GM06990 (cell line): ENCODE results near the gene CRACDL.

Experiments
- DNase-seq: peaks from one replicate; pipeline ENCODE4 v3.0.0-alpha.2; 2011; ENCODE audit not compliant: insufficient read length; ENCODE audit errors: extremely low read depth
- H3K27me3 ChIP-seq: replicated peaks from 2 replicates; pipeline ENCODE4 v1.6.0; 2011; ENCODE audit warnings: low read length; ENCODE audit not compliant: control insufficient read depth, insufficient read depth
- H3K36me3 ChIP-seq: 2 replicates; pipeline ENCODE4 v1.5.1; 2011; ENCODE audit warnings: low read length; ENCODE audit not compliant: control insufficient read depth, insufficient read depth
- H3K4me3 ChIP-seq: replicated peaks from 2 replicates; pipeline ENCODE4 v1.5.1; 2011; ENCODE audit warnings: low read depth, mild to moderate bottlenecking, control low read depth, low read length
- TF ChIP-seq, protein P1 (sequence below): IDR thresholded peaks from 2 replicates; pipeline ENCODE4 v1.5.1; 2011; ENCODE audit warnings: low read length, control low read depth, mild to moderate bottlenecking, inconsistent platforms; ENCODE audit not compliant: insufficient read depth, poor library complexity, severe bottlenecking

The CRACDL gene

DNA sequence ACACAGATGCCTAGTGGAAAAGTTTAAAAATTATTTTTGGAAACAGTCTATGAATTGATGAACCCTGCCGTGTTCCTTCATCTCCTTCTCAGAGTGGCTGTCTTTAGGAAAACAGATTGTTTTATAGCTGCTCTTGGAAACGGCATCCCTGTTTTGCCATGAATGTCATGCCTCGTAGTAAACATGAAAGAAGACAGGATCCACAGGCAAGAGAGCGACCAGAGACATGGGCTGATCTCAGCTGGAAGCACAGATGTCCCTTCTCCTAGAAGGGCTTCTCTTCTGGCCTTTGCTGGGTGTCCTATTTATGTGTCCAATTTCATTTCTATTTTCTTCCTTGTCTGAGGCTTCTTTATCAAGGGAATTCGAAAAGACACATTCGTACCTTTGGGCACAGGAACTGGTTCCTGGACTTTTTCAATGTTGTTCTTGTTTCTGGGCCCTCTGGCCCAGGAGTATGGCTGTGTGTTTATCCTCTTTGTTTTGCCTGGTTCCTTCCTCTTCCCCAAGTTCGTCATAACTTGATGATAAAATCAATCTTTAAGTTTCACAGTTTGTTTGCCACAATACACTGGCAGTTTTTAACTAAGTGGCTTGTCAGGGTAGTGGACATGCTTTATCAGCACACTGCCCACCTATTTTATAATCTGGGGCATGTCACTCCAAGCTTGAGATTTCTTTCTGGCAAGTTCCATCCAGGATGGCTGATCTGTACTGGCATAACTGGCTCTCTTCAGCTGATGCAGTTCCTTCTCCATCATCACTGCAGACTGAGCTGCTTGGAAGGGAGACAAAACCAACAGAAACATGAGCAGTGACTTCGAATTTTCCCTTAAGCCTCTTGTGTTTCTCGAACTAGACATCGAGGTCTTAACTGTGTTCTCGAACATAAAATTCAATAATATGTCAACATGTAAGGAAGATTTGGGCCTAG lies 141.9 kb downstream of the CRACDL start:
- Histone ChIP-seq H3K4me3 (no peak overlapping the region), H3K27me3 (no peaks in the 10 kb centered on the region; the same call in 1 of the 2 replicates), H3K36me3 (no peaks in the 10 kb centered on the region)
- TF ChIP-seq, protein P1, sequence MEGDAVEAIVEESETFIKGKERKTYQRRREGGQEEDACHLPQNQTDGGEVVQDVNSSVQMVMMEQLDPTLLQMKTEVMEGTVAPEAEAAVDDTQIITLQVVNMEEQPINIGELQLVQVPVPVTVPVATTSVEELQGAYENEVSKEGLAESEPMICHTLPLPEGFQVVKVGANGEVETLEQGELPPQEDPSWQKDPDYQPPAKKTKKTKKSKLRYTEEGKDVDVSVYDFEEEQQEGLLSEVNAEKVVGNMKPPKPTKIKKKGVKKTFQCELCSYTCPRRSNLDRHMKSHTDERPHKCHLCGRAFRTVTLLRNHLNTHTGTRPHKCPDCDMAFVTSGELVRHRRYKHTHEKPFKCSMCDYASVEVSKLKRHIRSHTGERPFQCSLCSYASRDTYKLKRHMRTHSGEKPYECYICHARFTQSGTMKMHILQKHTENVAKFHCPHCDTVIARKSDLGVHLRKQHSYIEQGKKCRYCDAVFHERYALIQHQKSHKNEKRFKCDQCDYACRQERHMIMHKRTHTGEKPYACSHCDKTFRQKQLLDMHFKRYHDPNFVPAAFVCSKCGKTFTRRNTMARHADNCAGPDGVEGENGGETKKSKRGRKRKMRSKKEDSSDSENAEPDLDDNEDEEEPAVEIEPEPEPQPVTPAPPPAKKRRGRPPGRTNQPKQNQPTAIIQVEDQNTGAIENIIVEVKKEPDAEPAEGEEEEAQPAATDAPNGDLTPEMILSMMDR = no peak
- no peak for DNase-seq

DNA sequence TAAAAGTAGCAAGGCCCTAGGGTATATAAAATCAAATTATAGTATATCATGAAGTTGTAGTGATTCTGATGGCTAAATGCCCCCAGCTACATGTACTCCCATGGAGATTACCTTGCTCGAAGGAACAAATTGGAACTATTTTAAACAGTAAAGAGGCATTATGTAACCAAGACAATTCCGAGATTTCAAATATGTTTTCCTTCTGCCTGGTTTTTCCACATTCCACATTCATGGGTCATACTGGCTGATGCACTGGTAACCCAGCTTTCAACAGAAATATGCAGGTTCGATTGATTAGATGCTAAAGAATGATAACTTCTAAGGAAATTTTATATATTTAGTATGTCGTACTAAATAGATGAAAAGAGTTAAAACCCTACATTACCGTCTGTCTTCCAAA lies 142.8 kb downstream of the CRACDL start:
- DNase-seq = no peak
- Histone ChIP-seq H3K36me3 (no peaks in the 10 kb centered on the region), H3K27me3 (no peaks in the 10 kb centered on the region; the same call in 1 of the 2 replicates), H3K4me3 (no peak overlapping the region)
- TF ChIP-seq, protein P1 = no peak

DNA sequence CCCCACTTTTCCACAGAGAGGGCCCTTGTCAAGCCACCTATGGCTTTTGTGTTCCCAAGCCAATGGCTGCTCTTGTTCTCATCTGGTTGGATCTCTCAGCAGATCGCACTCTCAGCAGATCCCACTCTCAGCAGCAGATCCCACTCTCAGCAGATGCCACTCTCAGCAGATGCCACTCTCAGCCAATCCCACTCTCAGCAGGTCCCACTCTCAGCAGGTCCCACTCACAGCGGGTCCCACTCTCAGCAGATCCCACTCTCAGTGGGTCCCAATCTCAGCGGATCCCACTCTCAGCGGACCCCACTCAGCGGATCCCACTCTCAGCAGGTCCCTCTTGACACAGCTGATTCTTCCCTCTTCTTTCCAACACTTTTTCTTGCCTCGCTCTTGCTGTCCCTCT lies 145.8 kb downstream of the CRACDL start:
- no peaks in the 10 kb centered on the region for H3K36me3 ChIP-seq
- TF ChIP-seq, protein P1 = no peak
- DNase-seq = no peak
- H3K4me3 ChIP-seq = no peak overlapping the region
- H3K27me3 ChIP-seq = no peaks in the 10 kb centered on the region; the same call in 1 of the 2 replicates

DNA sequence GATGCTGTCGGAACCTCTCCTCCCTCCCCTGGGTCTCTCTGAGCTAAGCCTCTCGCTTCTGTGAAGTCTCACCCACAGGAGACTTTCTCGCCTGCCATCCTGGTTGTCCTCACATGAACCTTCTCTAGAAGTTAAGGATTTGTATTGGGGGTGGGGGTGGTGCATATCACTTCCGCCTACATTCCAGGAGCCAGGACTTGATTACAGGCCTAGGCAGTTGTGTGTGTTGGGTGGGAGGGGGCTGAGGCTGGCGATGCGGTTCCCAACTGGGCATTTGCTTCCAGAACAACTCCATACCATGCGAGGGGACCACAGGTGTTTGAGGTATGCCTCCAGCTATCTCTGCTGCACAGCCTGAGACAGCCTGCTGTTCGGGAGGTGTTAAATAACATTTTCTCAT lies 148.3 kb downstream of the CRACDL start:
- H3K4me3 ChIP-seq = no peak overlapping the region
- TF ChIP-seq, protein P1 = no peak
- no peaks in the 10 kb centered on the region for H3K36me3 ChIP-seq
- DNase-seq = no peak
- no peaks in the 10 kb centered on the region for H3K27me3 ChIP-seq

DNA sequence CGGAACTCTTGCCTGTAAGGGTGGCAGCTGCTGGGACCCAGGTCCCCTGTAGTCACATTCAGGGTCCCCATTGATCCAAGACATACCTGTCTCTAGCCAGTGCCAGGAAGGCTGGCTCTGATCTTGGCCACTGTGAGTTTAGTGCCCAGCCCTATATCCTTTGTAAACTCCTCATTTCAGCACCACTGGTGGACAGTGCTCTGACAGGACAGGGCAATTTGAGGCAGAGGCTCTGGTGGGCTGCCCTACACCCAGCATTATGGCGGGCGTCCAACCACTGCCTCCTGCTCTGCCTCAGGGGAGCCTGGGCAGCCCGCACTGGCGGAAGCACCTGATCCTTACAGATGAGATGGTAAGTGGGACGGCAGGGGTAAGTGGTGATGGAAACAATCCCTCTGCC lies 149.8 kb downstream of the CRACDL start:
- no peak for DNase-seq
- TF ChIP-seq, protein P1 = no peak
- no peaks in the 10 kb centered on the region for H3K27me3 ChIP-seq
- no peaks in the 10 kb centered on the region for H3K36me3 ChIP-seq
- no peak overlapping the region for H3K4me3 ChIP-seq

DNA sequence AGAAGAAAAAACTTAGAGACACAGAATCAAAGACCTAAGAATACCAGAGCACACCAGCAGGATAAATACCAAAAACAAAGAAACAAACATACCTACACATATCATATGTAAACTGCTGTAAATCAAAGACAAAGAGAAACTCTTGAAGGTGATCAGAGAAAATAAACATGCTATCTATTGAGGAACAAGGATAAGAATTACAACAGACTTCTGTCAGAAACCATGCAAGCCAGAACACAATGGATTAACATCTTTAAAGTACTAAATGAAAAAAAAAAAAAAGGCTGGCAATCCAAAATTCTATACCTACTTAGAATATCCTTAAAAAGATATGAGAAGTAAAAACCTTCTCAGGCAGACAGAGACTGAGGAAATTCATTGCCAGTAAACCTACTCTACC lies 153.5 kb downstream of the CRACDL start:
- no peak for DNase-seq
- Histone ChIP-seq H3K36me3 (no peaks in the 10 kb centered on the region), H3K4me3 (no peak overlapping the region), H3K27me3 (no peaks in the 10 kb centered on the region)
- TF ChIP-seq, protein P1 = no peak
